DND-41 (cell line): Measurements from ENCODE around the gene BCAN.

Source experiments
- CTCF ChIP-seq: IDR thresholded peaks from 2 replicates; pipeline ENCODE4 v1.5.1; 2012; ENCODE audit warnings: borderline replicate concordance, low read length, moderate library complexity, mild to moderate bottlenecking; ENCODE audit not compliant: poor library complexity, severe bottlenecking; ENCODE audit errors: extremely low read depth
- EZH2 ChIP-seq: IDR thresholded peaks from 3 replicates; pipeline ENCODE4 v1.6.1; 2012; ENCODE audit warnings: borderline replicate concordance, low read depth, mild to moderate bottlenecking, moderate library complexity, low read length, inconsistent platforms; ENCODE audit not compliant: severe bottlenecking

- no peak for TF ChIP-seq CTCF
- no peak for TF ChIP-seq EZH2
Observed at GRCh38 chr1:156708218-156708661, 66.3 kb downstream of the BCAN start.
